GM12873 (cell line): ENCODE results near the gene PRICKLE2.

ENCODE experiments used
- TF ChIP-seq, protein P1 (sequence below): IDR thresholded peaks from 2 replicates; pipeline ENCODE4 v1.5.1; 2012; ENCODE audit warnings: low read depth, mild to moderate bottlenecking, moderate library complexity, low read length, control low read depth; ENCODE audit not compliant: insufficient read depth; ENCODE audit errors: missing control alignments

The PRICKLE2 gene

GRCh38 chr3:64086479-64087252, 138.6 kb downstream of the PRICKLE2 start:
- TF ChIP-seq, protein P1, sequence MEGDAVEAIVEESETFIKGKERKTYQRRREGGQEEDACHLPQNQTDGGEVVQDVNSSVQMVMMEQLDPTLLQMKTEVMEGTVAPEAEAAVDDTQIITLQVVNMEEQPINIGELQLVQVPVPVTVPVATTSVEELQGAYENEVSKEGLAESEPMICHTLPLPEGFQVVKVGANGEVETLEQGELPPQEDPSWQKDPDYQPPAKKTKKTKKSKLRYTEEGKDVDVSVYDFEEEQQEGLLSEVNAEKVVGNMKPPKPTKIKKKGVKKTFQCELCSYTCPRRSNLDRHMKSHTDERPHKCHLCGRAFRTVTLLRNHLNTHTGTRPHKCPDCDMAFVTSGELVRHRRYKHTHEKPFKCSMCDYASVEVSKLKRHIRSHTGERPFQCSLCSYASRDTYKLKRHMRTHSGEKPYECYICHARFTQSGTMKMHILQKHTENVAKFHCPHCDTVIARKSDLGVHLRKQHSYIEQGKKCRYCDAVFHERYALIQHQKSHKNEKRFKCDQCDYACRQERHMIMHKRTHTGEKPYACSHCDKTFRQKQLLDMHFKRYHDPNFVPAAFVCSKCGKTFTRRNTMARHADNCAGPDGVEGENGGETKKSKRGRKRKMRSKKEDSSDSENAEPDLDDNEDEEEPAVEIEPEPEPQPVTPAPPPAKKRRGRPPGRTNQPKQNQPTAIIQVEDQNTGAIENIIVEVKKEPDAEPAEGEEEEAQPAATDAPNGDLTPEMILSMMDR, result no peak

DNA sequence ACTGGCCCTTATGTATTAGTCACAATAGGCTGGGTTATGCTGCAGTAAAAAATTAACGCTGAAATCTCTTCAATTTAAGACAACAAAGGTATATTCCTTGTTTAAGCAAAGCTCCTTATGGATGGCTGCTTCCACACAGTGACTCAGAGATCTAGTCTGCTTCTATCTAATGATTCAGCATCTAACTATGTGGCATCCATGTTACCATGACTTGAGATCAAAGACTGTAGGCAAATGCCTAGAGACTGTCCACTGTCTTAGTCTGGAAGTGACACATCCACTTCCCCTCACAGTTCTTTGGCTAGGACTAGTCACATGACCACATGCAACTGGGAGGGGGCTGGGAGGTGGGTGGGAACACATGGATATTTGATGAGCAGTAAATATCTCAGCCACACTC, 140.6 kb downstream of the PRICKLE2 start:
- TF ChIP-seq, protein P1, result no peak

DNA sequence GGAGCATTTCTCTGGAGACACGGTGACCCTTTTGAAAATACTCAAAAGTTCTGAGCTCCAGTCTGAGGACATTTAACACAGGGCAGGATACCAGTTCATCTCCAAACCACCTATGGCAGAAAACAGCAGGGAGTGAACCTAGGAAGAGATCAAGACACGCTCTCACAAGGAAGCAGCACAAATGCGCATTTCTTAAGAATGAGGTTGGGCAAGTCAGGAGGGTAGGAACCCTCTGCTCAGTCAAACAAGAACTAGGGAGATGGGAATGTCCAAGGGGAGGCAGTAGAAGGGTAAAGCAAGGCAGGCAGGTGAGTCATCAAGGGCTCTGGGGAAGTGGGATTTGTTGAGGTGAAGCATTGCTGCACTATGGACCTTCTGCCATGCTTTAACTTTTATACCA, 141.7 kb downstream of the PRICKLE2 start:
- TF ChIP-seq, protein P1, result no peak

DNA sequence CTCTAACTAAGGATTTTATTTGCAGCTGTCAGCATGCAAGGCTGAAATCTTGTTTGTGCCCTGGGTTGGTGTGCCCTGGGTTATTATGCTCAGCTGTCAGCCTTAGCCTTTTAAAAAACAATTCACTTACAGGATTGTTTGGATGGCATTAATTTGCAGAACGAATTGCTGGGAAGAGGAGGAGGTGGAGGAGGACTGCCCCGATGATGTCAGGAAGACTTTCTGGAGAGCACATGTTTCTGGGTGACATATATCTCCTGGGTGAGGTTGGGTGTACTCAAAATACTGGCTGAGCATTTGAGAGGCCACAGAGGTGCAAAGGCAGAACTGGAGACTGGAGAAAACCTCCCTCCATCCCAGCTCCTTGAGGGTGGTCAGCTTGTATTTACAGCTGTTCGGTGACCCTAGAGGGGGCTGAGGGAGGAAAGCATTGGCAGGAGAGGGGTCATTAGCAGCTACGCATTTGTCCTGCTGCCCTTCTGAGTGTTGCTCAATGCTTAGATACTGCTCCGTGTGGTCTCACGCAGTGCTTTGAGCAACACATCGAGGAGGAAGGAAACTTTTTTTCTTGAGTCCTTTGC, 142.2 kb downstream of the PRICKLE2 start:
- TF ChIP-seq, protein P1, result no peak

GRCh38 chr3:64082411-64082810, 142.9 kb downstream of the PRICKLE2 start:
- TF ChIP-seq, protein P1, result no peak

GRCh38 chr3:64081235-64081630, 144.0 kb downstream of the PRICKLE2 start:
- TF ChIP-seq, protein P1, result no peak

- TF ChIP-seq, protein P1, result no peak
These were observed 144.5 kb downstream of the PRICKLE2 start for GRCh38 chr3:64080616-64081234.
